Measurements from ENCODE around the gene KCNC4.

Gene KCNC4

GRCh38 chr1:110211496-110212168, 1.5 kb downstream of the KCNC4 start:
- no peak for DNase-seq

DNA sequence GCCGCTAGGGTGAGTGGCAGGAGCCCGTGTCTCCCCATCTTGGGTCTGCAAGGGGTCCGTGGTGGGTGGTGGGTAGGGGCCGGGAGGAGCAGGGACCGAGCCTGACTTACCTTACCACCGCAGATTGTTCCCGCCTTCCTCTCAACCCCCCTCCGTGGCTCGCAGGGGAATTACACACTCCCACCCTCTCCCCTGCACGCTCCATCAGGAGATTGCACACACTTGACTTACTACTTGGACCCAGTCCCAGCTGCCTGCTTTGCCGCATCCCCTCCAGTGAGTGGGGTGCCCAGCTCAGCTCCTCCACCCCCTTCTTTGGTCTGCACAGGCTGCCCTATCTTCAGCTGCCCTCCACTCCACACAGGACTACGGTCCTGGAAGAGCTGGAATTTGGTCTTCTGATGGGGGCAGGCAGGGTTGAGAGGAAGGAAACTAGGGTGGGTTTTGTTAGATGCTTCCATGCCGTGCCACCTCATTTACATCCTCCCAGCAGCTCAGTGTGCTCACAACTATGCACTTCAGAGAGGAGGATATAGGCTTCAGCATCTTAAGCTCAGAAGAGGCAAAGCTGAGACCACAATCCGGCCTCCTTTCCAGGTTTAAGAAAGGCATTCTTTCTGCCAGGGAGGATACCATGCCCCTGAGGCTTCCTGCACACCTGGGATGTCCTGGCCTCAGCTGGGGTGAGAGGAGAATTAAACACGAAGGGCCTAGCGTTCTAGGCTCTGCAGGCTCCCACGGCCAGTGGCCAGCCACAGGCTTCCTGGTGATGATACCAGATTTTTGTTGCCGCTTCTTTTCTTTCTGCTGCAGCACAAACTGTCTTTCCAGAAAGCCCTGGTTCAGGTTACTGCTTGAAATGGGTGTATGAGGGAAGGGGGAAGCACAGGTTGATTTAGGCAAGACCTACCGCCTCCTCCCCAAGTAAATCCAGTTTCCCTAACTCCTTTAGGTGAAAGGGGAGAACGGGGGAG, 2.3 kb downstream of the KCNC4 start:
- DNase-seq = peak in 15 of 58 donors; percentile 12 to 67 (median 37)

DNA sequence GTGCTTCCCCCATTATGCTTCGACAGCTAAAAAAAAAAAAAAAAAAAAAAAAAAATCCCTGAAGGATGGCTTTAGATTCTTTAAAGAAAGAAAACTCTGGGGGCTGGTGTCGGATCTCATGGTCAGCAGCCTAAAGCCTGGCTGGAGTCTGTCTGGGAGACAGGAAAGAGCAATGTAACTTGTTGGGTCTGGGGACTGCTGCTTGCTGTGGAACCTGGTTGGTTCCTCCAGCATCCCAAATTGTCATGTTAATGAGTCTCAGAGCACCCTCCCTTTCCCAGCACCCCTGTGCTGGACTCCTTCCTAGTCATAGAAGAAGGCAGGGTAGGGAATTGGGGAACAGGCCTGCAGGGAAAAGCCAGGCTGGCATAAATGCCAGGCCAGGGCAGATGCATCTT, 3.0 kb downstream of the KCNC4 start:
- DNase-seq = no peak

GRCh38 chr1:110214454-110215404, 4.6 kb downstream of the KCNC4 start:
- DNase-seq = peak in 4 of 58 donors; percentile 10 to 42 (median 16)

GRCh38 chr1:110215621-110216515, 5.8 kb downstream of the KCNC4 start:
- DNase-seq = no peak

- no peak for DNase-seq
Observed at GRCh38 chr1:110216844-110217444, 6.8 kb downstream of the KCNC4 start.

- no peak for DNase-seq
Observed at GRCh38 chr1:110218137-110218536, 8.0 kb downstream of the KCNC4 start.

GRCh38 chr1:110218739-110219138, 8.6 kb downstream of the KCNC4 start:
- no peak for DNase-seq

DNA sequence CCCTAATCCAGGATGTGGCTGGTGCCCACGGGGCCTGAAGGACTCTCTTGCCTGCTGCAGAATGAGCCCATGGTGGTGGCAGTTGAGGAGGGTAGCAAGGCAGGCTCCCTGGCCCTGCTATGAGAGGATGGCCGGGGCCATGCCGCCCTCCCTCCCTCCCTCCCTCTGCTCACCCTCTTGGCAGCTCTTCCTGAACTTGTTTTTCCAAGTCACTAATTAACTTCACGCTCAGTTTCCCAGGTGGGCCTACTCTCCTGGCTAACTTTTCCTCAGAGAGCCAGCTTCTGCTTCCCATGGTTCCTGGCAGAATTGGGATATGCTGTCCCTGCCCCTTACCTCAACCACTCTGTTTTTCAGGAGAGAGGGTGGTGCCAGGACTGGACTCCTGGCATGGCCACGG, 10.2 kb downstream of the KCNC4 start:
- DNase-seq = no peak

- no peak for DNase-seq
Observed at GRCh38 chr1:110221119-110221518, 11.0 kb downstream of the KCNC4 start.

GRCh38 chr1:110223127-110223526, 13.0 kb downstream of the KCNC4 start:
- no peak for DNase-seq

DNA sequence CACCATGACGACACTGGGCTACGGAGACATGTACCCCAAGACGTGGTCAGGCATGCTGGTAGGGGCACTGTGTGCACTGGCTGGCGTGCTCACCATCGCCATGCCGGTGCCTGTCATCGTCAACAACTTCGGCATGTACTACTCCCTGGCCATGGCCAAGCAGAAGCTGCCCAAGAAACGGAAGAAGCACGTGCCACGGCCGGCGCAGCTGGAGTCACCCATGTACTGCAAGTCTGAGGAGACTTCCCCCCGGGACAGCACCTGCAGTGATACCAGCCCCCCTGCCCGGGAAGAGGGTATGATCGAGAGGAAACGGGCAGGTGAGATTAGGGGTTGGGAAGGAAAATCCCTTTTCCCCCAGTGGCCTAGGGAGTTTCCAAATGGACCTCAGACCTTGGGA, 13.5 kb downstream of the KCNC4 start:
- no peak for DNase-seq

- no peak for DNase-seq
Observed at GRCh38 chr1:110224240-110224995, 14.3 kb downstream of the KCNC4 start.

DNA sequence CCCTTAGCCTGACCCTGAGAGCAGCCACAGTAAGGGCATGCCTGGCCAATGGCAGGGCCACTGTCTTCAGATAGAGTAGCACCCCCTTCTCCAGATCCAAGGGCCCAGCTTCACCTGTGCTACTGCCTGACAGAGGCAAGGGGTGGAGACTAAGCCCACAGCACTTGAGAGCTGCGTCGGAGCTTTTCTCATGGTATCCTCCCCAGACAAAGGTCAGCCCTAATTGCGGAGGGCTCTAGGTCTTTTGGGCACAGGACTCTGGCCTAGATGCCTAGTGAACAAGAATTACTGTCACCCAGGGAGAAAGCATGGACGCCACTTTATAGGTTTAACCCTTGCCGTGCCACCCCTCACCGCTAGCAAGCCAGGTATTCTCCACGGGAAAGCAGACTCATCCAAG, 15.1 kb downstream of the KCNC4 start:
- DNase-seq = no peak

- no peak for DNase-seq
Observed at GRCh38 chr1:110225756-110226404, 15.8 kb downstream of the KCNC4 start.

GRCh38 chr1:110227774-110228173, 17.7 kb downstream of the KCNC4 start:
- DNase-seq = peak in 5 of 58 donors; percentile 16 to 39 (median 28)

DNA sequence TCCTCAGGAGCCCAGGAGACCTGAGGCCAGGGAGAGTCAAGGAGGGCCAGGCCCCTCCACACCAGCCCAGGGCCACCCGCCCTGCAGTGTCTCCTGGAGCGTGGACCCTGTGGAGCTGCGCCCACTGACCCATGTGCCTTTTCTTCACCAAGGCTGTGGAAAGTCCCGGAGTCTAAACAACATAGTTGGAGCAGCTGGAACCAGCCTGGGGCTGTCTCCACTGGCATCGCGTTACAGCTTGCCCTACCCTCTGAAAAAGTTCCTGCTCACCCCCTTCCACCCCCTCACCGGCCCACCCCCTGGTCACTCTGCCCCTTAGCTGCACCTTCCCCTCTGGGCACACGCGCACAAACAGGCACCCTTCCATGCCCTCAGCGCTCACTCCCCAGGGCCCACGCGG, 18.3 kb downstream of the KCNC4 start:
- DNase-seq = no peak

GRCh38 chr1:110228869-110229268, 18.8 kb downstream of the KCNC4 start:
- DNase-seq = no peak

Measured in anterior cingulate cortex (tissue), 58 donors.